Measurements from ENCODE around the gene SFSWAP. TPM values are rescaled to one million over a fixed set of nuclear protein-coding genes. Genes with fewer than 3 reads are reported as not detected.
"Not testable (repeated sequence)": the region's sequence is repeated elsewhere in the genome, so short reads cannot be mapped to it uniquely, and the experiment has no call there.

Gene SFSWAP
- total RNA-seq, 1 donor: 31.1 TPM

DNA sequence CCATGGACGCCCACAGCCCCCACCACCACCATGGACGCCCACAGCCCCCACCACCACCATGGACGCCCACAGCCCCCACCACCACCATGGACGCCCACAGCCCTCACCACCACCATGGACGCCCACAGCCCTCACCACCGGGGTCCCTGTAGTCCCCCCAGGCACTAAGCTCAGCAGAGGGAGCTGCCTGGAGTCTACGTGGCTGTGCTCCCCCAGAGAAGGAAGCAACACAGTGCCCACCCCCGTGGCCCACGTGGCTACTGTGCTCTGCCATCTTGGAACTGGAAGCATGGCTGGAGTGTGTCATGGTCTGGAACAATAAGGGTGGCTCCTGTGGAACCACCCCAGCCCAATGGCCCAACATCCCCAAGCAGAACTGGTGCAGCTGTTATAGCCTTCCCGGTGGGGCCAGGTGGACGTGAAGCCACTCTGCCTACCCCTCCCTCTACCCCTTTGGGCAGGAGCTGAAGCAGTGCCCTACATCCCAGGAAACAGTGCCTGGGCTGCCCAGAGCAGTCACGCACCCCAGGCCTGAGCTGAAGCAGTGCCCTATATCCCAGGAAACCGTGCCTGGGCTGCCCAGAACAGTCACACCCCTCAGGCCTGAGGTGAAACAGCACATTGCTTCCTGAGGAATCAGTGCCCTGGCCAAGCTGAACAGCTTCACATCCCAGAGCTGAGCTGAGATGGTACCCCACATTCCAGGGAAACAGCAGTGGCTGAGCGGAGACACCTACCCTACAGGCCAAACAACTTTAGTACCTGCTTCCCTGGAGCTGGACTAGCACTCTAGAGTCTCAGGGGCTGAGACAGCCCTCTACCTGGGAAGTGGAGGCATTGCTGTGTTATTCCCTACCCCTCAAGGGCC lies 9.0 kb upstream of the SFSWAP start:
- Histone ChIP-seq H4K20me1 (ENCODE audit: insufficient read depth, low read length) (no peaks in the 10 kb centered on the region), H3K4me1 (ENCODE audit: insufficient read depth, low read length) (peaks cover 7% of the 10 kb centered on the region), H2AFZ (ENCODE audit: low read length) (no peak overlapping the region), H3K79me2 (ENCODE audit: insufficient read depth, low read length) (no peaks in the 10 kb centered on the region), H3K9me3 (ENCODE audit: low read depth, low read length) (no peaks in the 10 kb centered on the region), H3K27ac (ENCODE audit: low read depth, low read length) (no peak overlapping the region), H3K36me3 (ENCODE audit: insufficient read depth, low read length) (no peaks in the 10 kb centered on the region), H3K4me2 (ENCODE audit: insufficient read depth, low read length) (no peak overlapping the region), H3K4me3 (ENCODE audit: insufficient read depth, low read length) (no peak overlapping the region), H3K27me3 (ENCODE audit: insufficient read depth, low read length) (no peaks in the 10 kb centered on the region)
- TF ChIP-seq, protein P1, sequence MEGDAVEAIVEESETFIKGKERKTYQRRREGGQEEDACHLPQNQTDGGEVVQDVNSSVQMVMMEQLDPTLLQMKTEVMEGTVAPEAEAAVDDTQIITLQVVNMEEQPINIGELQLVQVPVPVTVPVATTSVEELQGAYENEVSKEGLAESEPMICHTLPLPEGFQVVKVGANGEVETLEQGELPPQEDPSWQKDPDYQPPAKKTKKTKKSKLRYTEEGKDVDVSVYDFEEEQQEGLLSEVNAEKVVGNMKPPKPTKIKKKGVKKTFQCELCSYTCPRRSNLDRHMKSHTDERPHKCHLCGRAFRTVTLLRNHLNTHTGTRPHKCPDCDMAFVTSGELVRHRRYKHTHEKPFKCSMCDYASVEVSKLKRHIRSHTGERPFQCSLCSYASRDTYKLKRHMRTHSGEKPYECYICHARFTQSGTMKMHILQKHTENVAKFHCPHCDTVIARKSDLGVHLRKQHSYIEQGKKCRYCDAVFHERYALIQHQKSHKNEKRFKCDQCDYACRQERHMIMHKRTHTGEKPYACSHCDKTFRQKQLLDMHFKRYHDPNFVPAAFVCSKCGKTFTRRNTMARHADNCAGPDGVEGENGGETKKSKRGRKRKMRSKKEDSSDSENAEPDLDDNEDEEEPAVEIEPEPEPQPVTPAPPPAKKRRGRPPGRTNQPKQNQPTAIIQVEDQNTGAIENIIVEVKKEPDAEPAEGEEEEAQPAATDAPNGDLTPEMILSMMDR (IDR thresholded peaks at IDR 0.05; ENCODE audit: extremely low read depth, low read depth, low read length): no peak
- peak; percentile 56 for DNase-seq (ENCODE audit: insufficient read length, low spot score, missing footprints)

- H4K20me1 ChIP-seq (ENCODE audit: insufficient read depth, low read length): no peaks in the 10 kb centered on the region
- peak; percentile 30 for DNase-seq (ENCODE audit: insufficient read length, low spot score, missing footprints)
- H3K36me3 ChIP-seq (ENCODE audit: insufficient read depth, low read length): no peaks in the 10 kb centered on the region
- H3K79me2 ChIP-seq (ENCODE audit: insufficient read depth, low read length): no peaks in the 10 kb centered on the region
- no peaks in the 10 kb centered on the region for H3K27me3 ChIP-seq (ENCODE audit: insufficient read depth, low read length)
- H3K4me1 ChIP-seq (ENCODE audit: insufficient read depth, low read length): peaks cover 7% of the 10 kb centered on the region
- H3K4me2 ChIP-seq (ENCODE audit: insufficient read depth, low read length): no peak overlapping the region
- H3K4me3 ChIP-seq (ENCODE audit: insufficient read depth, low read length): no peak overlapping the region
- H2AFZ ChIP-seq (ENCODE audit: low read length): no peak overlapping the region
- TF ChIP-seq, protein P1 (IDR thresholded peaks at IDR 0.05; ENCODE audit: extremely low read depth, low read depth, low read length): no peak
- no peak overlapping the region for H3K27ac ChIP-seq (ENCODE audit: low read depth, low read length)
- H3K9me3 ChIP-seq (ENCODE audit: low read depth, low read length): no peaks in the 10 kb centered on the region
Observed at GRCh38 chr12:131702573-131702877, 8.4 kb upstream of the SFSWAP start.

GRCh38 chr12:131703161-131703560 lies 7.7 kb upstream of the SFSWAP start:
- Histone ChIP-seq H3K27me3 (ENCODE audit: insufficient read depth, low read length) (no peaks in the 10 kb centered on the region), H4K20me1 (ENCODE audit: insufficient read depth, low read length) (no peaks in the 10 kb centered on the region), H3K4me1 (ENCODE audit: insufficient read depth, low read length) (peaks cover 7% of the 10 kb centered on the region), H3K36me3 (ENCODE audit: insufficient read depth, low read length) (no peaks in the 10 kb centered on the region), H3K27ac (ENCODE audit: low read depth, low read length) (no peak overlapping the region), H2AFZ (ENCODE audit: low read length) (no peak overlapping the region), H3K4me2 (ENCODE audit: insufficient read depth, low read length) (no peak overlapping the region), H3K79me2 (ENCODE audit: insufficient read depth, low read length) (no peaks in the 10 kb centered on the region), H3K9me3 (ENCODE audit: low read depth, low read length) (no peaks in the 10 kb centered on the region), H3K4me3 (ENCODE audit: insufficient read depth, low read length) (no peak overlapping the region)
- TF ChIP-seq, protein P1 (IDR thresholded peaks at IDR 0.05; ENCODE audit: extremely low read depth, low read depth, low read length): no peak
- DNase-seq (ENCODE audit: insufficient read length, low spot score, missing footprints): no peak

GRCh38 chr12:131704509-131704908 lies 6.4 kb upstream of the SFSWAP start:
- no peak for DNase-seq (ENCODE audit: insufficient read length, low spot score, missing footprints)
- no peaks in the 10 kb centered on the region for H3K9me3 ChIP-seq (ENCODE audit: low read depth, low read length)
- H3K27me3 ChIP-seq (ENCODE audit: insufficient read depth, low read length): no peaks in the 10 kb centered on the region

DNA sequence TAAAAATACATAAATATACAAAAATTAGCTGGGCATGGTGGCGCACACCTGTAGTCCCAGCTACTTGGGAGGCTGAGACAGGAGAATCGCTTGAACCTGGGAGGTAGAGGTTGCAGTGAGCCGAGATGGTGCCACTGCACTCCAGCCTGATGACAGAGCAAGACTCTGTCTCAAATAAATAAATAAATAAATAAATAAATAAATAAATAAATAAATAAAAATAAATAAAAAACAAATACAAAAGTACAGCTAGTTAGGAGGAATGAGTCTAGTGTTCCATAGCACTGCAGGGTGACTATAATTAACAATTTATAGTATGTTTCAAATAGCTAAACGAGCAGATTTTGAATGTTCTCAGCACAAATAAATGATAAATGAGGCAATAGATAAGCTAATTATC lies 4.2 kb upstream of the SFSWAP start:
- not testable (repeated sequence) for H3K27ac ChIP-seq (ENCODE audit: low read depth, low read length); H3K36me3 ChIP-seq (ENCODE audit: insufficient read depth, low read length); H3K4me2 ChIP-seq (ENCODE audit: insufficient read depth, low read length); H3K9me3 ChIP-seq (ENCODE audit: low read depth, low read length); H4K20me1 ChIP-seq (ENCODE audit: insufficient read depth, low read length); DNase-seq (ENCODE audit: insufficient read length, low spot score, missing footprints); H2AFZ ChIP-seq (ENCODE audit: low read length); H3K79me2 ChIP-seq (ENCODE audit: insufficient read depth, low read length); H3K27me3 ChIP-seq (ENCODE audit: insufficient read depth, low read length); H3K4me1 ChIP-seq (ENCODE audit: insufficient read depth, low read length); H3K4me3 ChIP-seq (ENCODE audit: insufficient read depth, low read length)

More at GRCh38 chr12:131704509-131704908, 6.4 kb upstream of the SFSWAP start:
- Histone ChIP-seq H3K4me1 (ENCODE audit: insufficient read depth, low read length) (peaks cover 2% of the 10 kb centered on the region), H3K79me2 (ENCODE audit: insufficient read depth, low read length) (no peaks in the 10 kb centered on the region), H3K4me3 (ENCODE audit: insufficient read depth, low read length) (no peak overlapping the region), H4K20me1 (ENCODE audit: insufficient read depth, low read length) (no peaks in the 10 kb centered on the region), H3K27ac (ENCODE audit: low read depth, low read length) (no peak overlapping the region), H3K36me3 (ENCODE audit: insufficient read depth, low read length) (no peaks in the 10 kb centered on the region), H3K4me2 (ENCODE audit: insufficient read depth, low read length) (no peak overlapping the region), H2AFZ (ENCODE audit: low read length) (no peak overlapping the region)
- TF ChIP-seq, protein P1 (IDR thresholded peaks at IDR 0.05; ENCODE audit: extremely low read depth, low read depth, low read length): no peak

Measured in osteoblast (primary cell).